NCI-H187 (cell line): ENCODE measurements around the gene CCDC73.
"Not testable (repeated sequence)": the region's sequence is repeated elsewhere in the genome, so short reads cannot be mapped to it uniquely, and the experiment has no call there.

Experiments
- DNase-seq, 2 experiments: peaks; one replicate each; lab custom pipeline; 2025; lab: John Stamatoyannopoulos, UW

CCDC73 gene

DNA sequence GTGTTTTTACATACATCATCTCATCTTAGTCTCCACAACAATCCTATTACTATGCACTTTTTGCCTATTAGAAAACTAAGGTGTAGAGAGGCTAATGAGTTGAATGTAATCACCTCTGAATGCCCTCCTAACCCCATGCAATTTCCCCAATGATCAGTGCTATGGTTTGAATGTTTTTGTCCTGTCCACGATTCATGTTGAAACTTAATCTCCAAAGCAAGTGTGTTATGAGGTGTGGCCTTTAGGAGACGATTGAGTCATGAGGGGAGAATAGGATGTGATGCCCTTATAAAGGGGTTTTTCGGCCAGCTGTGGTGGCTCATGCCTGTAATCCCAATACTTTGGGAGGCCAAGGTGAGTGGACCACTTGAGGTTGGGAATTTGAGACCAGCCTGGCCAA is 2.0 kb upstream of the CCDC73 start:
- no peak for DNase-seq

- DNase-seq, result peak; percentile 36
Observed at GRCh38 chr11:32792948-32793475, 1.4 kb downstream of the CCDC73 start.

DNA sequence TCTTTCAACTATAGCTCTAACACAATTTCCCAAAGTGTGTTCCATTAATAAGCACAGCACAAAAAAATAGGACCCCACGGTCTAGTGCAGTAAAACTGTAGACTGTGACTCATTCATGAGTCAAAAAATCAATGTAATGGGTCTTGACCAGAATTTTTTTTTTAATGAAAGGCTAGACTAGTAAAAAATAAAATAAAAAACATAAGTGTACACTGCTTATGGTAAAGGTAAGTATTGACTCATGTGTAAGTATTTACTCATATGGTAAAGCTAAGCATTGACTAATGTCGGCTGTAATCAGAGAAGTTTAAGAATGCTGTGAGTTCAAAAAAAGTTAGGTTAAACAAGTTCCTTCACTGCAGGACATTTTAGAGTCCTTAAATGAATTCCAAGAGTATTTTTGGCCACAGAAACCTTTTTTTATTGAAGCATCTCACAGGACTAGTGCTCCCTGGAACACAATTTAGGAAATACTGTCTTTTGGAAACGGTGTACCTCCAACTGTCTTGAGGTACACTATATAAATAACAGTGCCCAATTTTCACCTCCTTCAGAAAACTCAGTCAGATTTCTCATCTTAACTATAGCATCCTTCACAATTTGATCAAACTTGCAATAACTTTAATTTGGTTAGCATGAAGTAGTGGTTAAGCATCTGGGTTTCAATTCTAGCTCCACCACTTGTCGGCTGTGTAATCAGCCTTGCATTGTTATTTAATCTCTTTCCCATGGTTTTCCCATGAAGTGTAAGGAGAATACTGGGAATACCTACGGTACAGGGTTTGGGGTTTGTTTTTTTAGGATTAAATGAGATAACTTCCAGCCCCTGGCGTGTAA is 2.1 kb downstream of the CCDC73 start:
- DNase-seq, result no peak

GRCh38 chr11:32790916-32791315 is 3.5 kb downstream of the CCDC73 start:
- DNase-seq, result no peak

- DNase-seq, result no peak
Observed at GRCh38 chr11:32786811-32787210, 7.7 kb downstream of the CCDC73 start.

DNA sequence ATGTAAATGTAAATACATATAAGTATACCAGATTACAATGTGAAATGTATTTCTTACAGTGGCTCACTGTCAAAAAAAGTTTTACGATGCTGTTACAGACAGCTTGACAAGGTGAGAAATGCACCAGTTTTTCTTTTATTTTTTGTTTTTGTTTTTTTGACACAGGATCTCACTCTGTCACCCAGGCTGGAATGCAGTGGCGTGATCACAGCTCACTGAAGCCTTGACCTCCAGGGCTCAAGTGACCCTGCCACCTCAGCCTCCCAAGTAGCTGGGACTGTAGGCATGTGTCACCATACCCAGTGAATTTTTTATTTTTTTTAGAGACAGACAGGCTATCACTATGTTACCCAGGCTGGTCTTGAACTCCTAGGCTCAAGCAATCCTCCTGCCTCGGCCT is 9.2 kb downstream of the CCDC73 start:
- no peak for DNase-seq

GRCh38 chr11:32781721-32782120 is 12.7 kb downstream of the CCDC73 start:
- DNase-seq, result no peak

GRCh38 chr11:32780839-32781238 is 13.6 kb downstream of the CCDC73 start:
- not testable (repeated sequence) for DNase-seq

GRCh38 chr11:32779136-32779535 is 15.3 kb downstream of the CCDC73 start:
- no peak for DNase-seq

DNA sequence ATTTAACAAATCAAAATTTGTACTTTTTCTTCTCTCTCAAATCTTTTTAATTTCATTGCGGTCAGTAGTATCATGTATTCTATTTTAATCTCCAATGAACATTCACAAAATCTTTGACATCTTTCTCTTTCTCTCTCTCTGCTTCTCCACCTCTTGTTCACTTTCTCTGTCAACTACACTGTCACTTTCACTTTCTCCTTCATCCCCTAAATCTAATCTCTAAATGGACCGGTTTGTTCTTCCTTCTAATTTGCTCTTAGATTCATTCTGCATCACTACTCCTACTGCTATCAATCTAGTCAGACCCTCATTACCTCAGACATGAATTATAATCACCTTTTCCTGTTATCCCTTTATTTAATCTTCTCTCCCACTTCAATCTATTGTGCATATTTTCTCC is 18.6 kb downstream of the CCDC73 start:
- DNase-seq, result no peak

GRCh38 chr11:32774081-32774480 is 20.4 kb downstream of the CCDC73 start:
- DNase-seq, result no peak

- no peak for DNase-seq
Observed at GRCh38 chr11:32772731-32773130, 21.7 kb downstream of the CCDC73 start.

- not testable (repeated sequence) for DNase-seq
Observed at GRCh38 chr11:32761774-32762173, 32.7 kb downstream of the CCDC73 start.

DNA sequence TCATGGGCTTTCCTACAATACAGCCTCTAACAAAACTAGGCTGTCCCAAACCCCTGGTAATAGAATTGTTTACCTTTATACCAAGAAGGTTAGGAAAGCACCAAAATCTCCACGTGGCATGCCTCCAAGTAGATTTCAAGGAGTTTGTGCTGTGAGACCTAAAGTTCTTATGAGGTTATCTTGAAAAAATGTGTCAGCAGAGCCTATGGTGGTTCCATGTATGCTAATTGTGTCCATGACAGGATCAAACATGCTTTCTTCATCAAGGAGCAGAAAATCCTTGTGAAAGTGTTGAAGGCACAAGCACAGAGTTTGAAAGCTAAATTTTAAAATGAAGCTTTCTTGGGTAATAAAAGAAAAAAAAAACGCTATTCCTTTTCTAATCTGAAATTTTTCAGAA is 36.2 kb downstream of the CCDC73 start:
- DNase-seq, result no peak

GRCh38 chr11:32753181-32753580 is 41.3 kb downstream of the CCDC73 start:
- DNase-seq, result not testable (repeated sequence)

DNA sequence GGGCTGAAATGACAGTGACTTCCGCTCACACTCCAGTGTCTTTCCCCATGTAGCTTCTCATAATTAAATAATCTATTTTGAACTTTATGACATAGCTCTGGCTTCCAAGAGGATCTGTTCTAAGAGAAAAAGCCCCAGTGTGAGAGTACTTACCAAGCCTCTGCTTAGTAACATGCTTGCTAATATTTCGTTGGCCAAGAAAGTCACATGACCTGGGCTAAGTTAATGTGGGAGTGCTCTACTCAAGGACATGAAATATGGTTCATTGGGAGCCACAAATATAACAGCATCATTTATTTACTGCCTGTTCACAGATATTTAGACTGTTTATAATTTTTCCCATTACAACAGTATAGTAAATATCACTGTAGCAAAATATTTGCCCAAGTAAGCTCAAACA is 42.5 kb downstream of the CCDC73 start:
- no peak for DNase-seq

DNA sequence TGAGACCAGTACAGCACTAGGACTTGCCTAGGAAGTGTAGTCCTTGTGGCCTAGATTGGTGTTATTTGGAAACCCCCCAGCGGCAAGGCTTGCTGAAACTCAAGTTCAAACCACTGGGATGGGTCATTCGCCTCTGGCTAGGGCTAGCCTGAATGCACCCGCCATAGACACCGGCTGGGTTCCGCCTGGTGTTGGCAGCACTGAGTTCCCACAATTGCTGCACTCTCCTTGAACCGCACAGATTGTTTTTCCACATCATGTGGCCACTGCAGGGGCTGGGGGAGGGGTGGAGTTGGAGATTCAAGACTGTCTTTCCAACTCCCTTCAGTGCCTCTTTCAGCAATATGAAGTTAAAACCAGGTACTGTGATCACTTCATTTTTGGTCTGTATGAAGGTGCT is 43.1 kb downstream of the CCDC73 start:
- DNase-seq, result no peak

DNA sequence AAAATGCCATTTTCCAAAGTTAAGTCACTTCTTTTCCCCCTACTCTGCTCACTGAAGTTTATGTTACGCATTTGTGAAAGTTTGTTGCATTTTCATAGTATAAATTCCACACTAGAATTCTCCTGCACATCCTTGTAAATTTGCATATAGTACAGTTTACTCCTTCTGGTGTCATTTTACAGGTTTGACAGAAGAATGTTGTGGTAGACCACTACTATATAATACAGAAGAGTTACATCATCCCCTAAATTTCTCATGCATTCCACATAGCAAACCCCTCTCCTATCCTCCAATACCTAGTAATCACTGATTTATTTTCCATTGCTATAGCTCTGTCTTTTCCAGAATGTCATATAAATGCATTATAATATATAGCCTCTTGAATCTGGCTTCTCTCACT is 64.5 kb downstream of the CCDC73 start:
- DNase-seq, result no peak

DNA sequence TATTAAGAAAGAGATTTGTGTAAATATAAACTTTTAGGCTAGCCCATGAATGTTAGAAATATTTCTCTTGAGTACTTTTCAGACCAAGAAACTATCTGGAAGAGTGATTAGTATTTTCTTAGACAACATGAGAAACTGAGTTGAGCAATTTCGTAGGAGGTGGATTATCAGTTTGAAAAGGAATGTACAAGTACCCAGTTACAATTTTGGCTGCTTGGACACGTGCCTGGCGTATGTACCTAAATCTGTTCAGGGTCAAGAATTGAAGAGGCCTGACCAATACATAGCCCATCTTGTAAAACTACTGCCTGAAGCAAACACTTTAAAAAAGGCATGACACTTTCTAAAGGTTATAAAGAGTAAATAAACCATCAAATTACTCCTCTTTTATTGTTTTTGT is 71.1 kb downstream of the CCDC73 start:
- DNase-seq, result no peak

- no peak for DNase-seq
Observed at GRCh38 chr11:32722255-32722654, 72.2 kb downstream of the CCDC73 start.

DNA sequence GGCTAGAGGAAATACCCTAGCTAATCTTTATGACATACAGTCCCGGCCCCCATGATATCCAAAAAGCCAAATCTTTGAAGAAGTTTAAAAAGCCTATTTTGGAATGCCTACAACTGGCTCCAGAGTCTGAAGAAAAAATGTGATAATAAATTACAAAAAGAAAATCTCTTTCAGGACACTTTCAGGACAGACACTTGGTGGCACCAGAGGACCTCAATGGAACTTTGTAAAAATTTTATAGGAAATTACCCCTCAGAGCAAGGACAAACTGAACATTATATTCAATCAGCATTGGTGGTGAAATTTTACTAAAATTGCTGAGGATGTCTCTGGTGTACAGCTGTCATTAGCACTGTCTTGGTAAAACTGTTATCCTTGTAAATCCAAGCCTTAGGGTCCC is 81.0 kb downstream of the CCDC73 start:
- no peak for DNase-seq

- DNase-seq, result not testable (repeated sequence)
Observed at GRCh38 chr11:32708978-32709377, 85.5 kb downstream of the CCDC73 start.

GRCh38 chr11:32706985-32707741 is 87.3 kb downstream of the CCDC73 start:
- DNase-seq, result no peak
